ENCODE measurements around the gene ETF1.

Gene ETF1

GRCh38 chr5:138542956-138543729 lies at the start of gene ETF1:
Gene ETF1 (minus strand): TSS chr5:138543236. CDS start chr5:138542918, 318 bp downstream.
- DNase-seq = peak; percentile 95

GRCh38 chr5:138588013-138588788 lies 45.2 kb upstream of the ETF1 start:
- DNase-seq = no peak

- no peak for DNase-seq
These were observed 42.1 kb upstream of the ETF1 start for GRCh38 chr5:138585157-138585556.

GRCh38 chr5:138583984-138584637 lies 41.1 kb upstream of the ETF1 start:
- DNase-seq = no peak

- no peak for DNase-seq
These were observed 39.9 kb upstream of the ETF1 start for GRCh38 chr5:138582959-138583358.

- DNase-seq = no peak
These were observed 37.7 kb upstream of the ETF1 start for GRCh38 chr5:138580777-138581176.

GRCh38 chr5:138580001-138580400 lies 37.0 kb upstream of the ETF1 start:
- DNase-seq = no peak

GRCh38 chr5:138579517-138579863 lies 36.5 kb upstream of the ETF1 start:
- no peak for DNase-seq

GRCh38 chr5:138577452-138577851 lies 34.4 kb upstream of the ETF1 start:
- DNase-seq = no peak

- peak; percentile 94 for DNase-seq
These were observed 32.4 kb upstream of the ETF1 start, which contains the start of gene HSPA9 for GRCh38 chr5:138575194-138576015. Gene HSPA9 (minus strand): TSS chr5:138575401. CDS start chr5:138575318, 83 bp downstream.

- no peak for DNase-seq
These were observed 31.7 kb upstream of the ETF1 start for GRCh38 chr5:138574744-138575193.

GRCh38 chr5:138573949-138574670 lies 31.1 kb upstream of the ETF1 start:
- DNase-seq = no peak

- no peak for DNase-seq
These were observed 30.2 kb upstream of the ETF1 start for GRCh38 chr5:138573223-138573622.

- DNase-seq = no peak
These were observed 27.8 kb upstream of the ETF1 start for GRCh38 chr5:138570871-138571270.

GRCh38 chr5:138569782-138570181 lies 26.7 kb upstream of the ETF1 start:
- no peak for DNase-seq

GRCh38 chr5:138568061-138568824 lies 25.2 kb upstream of the ETF1 start:
- no peak for DNase-seq

- no peak for DNase-seq
These were observed 23.8 kb upstream of the ETF1 start for GRCh38 chr5:138566792-138567191.

- DNase-seq = no peak
These were observed 22.2 kb upstream of the ETF1 start for GRCh38 chr5:138565100-138565821.

- no peak for DNase-seq
These were observed 21.2 kb upstream of the ETF1 start for GRCh38 chr5:138564242-138564641.

- DNase-seq = no peak
These were observed 20.5 kb upstream of the ETF1 start for GRCh38 chr5:138563340-138564118.

All from NCI-H2107 (cell line).